ENCODE measurements around the gene CMA1.
"Not testable (repeated sequence)": the region's sequence is repeated elsewhere in the genome, so short reads cannot be mapped to it uniquely, and the experiment has no call there.

The CMA1 gene

GRCh38 chr14:24508155-24508840 is at the start of gene CMA1:
Gene CMA1, minus strand, starts transcription at chr14:24508265. Its CDS starts 30 bp downstream, at chr14:24508235.
- no peak for DNase-seq (ENCODE audit: low spot score)

GRCh38 chr14:24556756-24557155 is 48.7 kb upstream of the CMA1 start:
- DNase-seq (ENCODE audit: low spot score): no peak

- not testable (repeated sequence) for DNase-seq (ENCODE audit: low spot score)
These were observed 41.0 kb upstream of the CMA1 start for GRCh38 chr14:24549064-24549463.

- DNase-seq (ENCODE audit: low spot score): no peak
These were observed 34.4 kb upstream of the CMA1 start for GRCh38 chr14:24542346-24542936.

- DNase-seq (ENCODE audit: low spot score): no peak
These were observed 27.7 kb upstream of the CMA1 start for GRCh38 chr14:24535737-24536136.

- no peak for DNase-seq (ENCODE audit: low spot score)
These were observed 26.2 kb upstream of the CMA1 start for GRCh38 chr14:24534286-24534685.

GRCh38 chr14:24525877-24526620 is 18.0 kb upstream of the CMA1 start:
- not testable (repeated sequence) for DNase-seq (ENCODE audit: low spot score)

- no peak for DNase-seq (ENCODE audit: low spot score)
These were observed 10.8 kb upstream of the CMA1 start for GRCh38 chr14:24518851-24519250.

- no peak for DNase-seq (ENCODE audit: low spot score)
These were observed 6.1 kb upstream of the CMA1 start for GRCh38 chr14:24514209-24514608.

GRCh38 chr14:24513009-24513408 is 4.9 kb upstream of the CMA1 start:
- DNase-seq (ENCODE audit: low spot score): no peak

GRCh38 chr14:24506443-24506842 is 1.6 kb downstream of the CMA1 start:
- DNase-seq (ENCODE audit: low spot score): no peak

GRCh38 chr14:24504425-24504950 is 3.6 kb downstream of the CMA1 start:
- no peak for DNase-seq (ENCODE audit: low spot score)

- not testable (repeated sequence) for DNase-seq (ENCODE audit: low spot score)
These were observed 16.3 kb downstream of the CMA1 start for GRCh38 chr14:24491586-24492408.

GRCh38 chr14:24483604-24484252 is 24.3 kb downstream of the CMA1 start:
- DNase-seq (ENCODE audit: low spot score): no peak

- DNase-seq (ENCODE audit: low spot score): not testable (repeated sequence)
These were observed 25.3 kb downstream of the CMA1 start for GRCh38 chr14:24482699-24483303.

- no peak for DNase-seq (ENCODE audit: low spot score)
These were observed 26.3 kb downstream of the CMA1 start for GRCh38 chr14:24481622-24482324.

GRCh38 chr14:24479999-24480398 is 28.1 kb downstream of the CMA1 start:
- not testable (repeated sequence) for DNase-seq (ENCODE audit: low spot score)

GRCh38 chr14:24475261-24475660 is 32.8 kb downstream of the CMA1 start:
- no peak for DNase-seq (ENCODE audit: low spot score)

GRCh38 chr14:24473211-24473610 is 34.9 kb downstream of the CMA1 start:
- no peak for DNase-seq (ENCODE audit: low spot score)

GRCh38 chr14:24470450-24470849 is 37.6 kb downstream of the CMA1 start:
- not testable (repeated sequence) for DNase-seq (ENCODE audit: low spot score)

Data from pons (tissue), 1 donor.